Spleen (tissue), 7 donors: ENCODE data around the gene PEX14.

Experiments used
- POLR2AphosphoS5 ChIP-seq, 3 donors: sonication (generic); formaldehyde crosslinking; IDR thresholded peaks; one replicate each; pipeline ENCODE4 v1.5.1; 2017; ENCODE audit warnings: antibody characterized with exemption in 3 of 3
- TF ChIP-seq, protein P1 (sequence below), 11 experiments: fragments of 200-600 bp in 7 of 11; fragments of 450-650 bp in 4 of 11; sonication (generic) in 4 of 11; IDR thresholded peaks in 8 of 11; conservative IDR thresholded peaks in 3 of 11; 1 replicate in 7 of 11; 2 replicates in 4 of 11; pipeline versions ENCODE4 v1.4.0 to v1.8.0; 2016 to 2021; ENCODE audit warnings: antibody characterized with exemption in 11 of 11, inconsistent platforms in 4 of 11, mild to moderate bottlenecking in 1 of 11
- donor health status: DM: no; HTN: no; CAD: no; lungs with moderate emphysema.
- donor health status: DM: no; HTN: no; CAD: no.
- donor health status: DM: no; HTN: no; CAD: no.

DNA sequence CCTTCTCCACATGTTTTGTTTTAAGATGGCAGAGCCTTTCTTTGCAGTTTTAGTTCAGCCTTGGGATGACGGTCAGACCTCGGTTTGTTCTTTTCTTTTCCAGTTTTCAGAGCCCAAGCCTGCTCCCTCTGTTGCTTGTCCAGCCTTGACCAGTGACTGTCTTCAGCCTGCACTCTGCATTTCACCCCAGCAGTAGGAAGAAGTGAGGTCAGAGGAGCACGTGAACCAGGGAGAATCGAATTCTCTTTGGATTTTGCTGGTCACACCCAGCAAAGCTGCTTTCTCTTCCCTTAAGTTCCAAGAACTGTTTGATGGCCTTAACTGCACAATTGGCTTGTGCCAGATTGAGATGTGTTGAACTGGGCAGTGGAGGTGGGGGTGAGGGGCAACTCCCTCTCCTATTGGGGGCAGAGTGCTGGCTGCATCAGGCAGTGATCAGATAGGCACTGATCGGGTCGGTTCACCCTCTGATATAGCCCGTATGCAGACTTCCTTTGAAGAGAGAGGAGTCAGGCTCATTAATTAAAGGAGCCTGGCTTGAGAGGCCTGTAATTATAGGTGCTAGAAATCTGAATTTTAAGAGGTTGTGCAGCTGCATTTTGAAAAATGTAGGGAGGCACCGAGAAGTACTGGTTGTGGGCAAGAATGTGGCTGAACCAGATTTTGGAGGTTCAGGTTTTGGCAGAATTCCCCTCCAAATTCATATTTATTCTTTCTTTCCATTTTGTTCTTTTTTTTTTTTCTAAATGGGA is 42.4 kb downstream of the PEX14 start:
- TF ChIP-seq, protein P1, sequence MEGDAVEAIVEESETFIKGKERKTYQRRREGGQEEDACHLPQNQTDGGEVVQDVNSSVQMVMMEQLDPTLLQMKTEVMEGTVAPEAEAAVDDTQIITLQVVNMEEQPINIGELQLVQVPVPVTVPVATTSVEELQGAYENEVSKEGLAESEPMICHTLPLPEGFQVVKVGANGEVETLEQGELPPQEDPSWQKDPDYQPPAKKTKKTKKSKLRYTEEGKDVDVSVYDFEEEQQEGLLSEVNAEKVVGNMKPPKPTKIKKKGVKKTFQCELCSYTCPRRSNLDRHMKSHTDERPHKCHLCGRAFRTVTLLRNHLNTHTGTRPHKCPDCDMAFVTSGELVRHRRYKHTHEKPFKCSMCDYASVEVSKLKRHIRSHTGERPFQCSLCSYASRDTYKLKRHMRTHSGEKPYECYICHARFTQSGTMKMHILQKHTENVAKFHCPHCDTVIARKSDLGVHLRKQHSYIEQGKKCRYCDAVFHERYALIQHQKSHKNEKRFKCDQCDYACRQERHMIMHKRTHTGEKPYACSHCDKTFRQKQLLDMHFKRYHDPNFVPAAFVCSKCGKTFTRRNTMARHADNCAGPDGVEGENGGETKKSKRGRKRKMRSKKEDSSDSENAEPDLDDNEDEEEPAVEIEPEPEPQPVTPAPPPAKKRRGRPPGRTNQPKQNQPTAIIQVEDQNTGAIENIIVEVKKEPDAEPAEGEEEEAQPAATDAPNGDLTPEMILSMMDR (IDR thresholded peaks at IDR 0.05 in 8 of 11, conservative IDR thresholded peaks at IDR 0.05 in 3 of 11) = no peak
- TF ChIP-seq POLR2AphosphoS5 (IDR thresholded peaks at IDR 0.05) = no peak
